HuH-7.5 (cell line): Measurements from ENCODE around the gene VGLL3.

Experiments
- DNase-seq: peaks from one replicate; pipeline ENCODE4 v3.0.0; 2011; ENCODE audit warnings: low spot score

The VGLL3 gene

GRCh38 chr3:86950717-86951116, 40.2 kb downstream of the VGLL3 start:
- no peak for DNase-seq

- no peak for DNase-seq
These were observed 41.1 kb downstream of the VGLL3 start for GRCh38 chr3:86949850-86950249.

GRCh38 chr3:86948822-86949221, 42.1 kb downstream of the VGLL3 start:
- DNase-seq, result no peak

- no peak for DNase-seq
These were observed 48.7 kb downstream of the VGLL3 start for GRCh38 chr3:86942206-86942605.

- DNase-seq, result no peak
These were observed 52.4 kb downstream of the VGLL3 start for GRCh38 chr3:86938416-86939105.

- no peak for DNase-seq
These were observed 53.6 kb downstream of the VGLL3 start for GRCh38 chr3:86937306-86937791.

- DNase-seq, result no peak
These were observed 56.1 kb downstream of the VGLL3 start for GRCh38 chr3:86934851-86935250.

- no peak for DNase-seq
These were observed 60.1 kb downstream of the VGLL3 start for GRCh38 chr3:86930831-86931230.

- DNase-seq, result no peak
These were observed 60.8 kb downstream of the VGLL3 start for GRCh38 chr3:86930181-86930580.

- DNase-seq, result no peak
These were observed 61.9 kb downstream of the VGLL3 start for GRCh38 chr3:86929046-86929445.

GRCh38 chr3:86923071-86923491, 67.9 kb downstream of the VGLL3 start:
- no peak for DNase-seq

- no peak for DNase-seq
These were observed 68.8 kb downstream of the VGLL3 start for GRCh38 chr3:86921971-86922680.

- no peak for DNase-seq
These were observed 76.3 kb downstream of the VGLL3 start for GRCh38 chr3:86914670-86915069.

- no peak for DNase-seq
These were observed 77.8 kb downstream of the VGLL3 start for GRCh38 chr3:86913160-86913559.

- DNase-seq, result no peak
These were observed 95.7 kb downstream of the VGLL3 start for GRCh38 chr3:86895202-86895601.

GRCh38 chr3:86890741-86891396, 100.1 kb downstream of the VGLL3 start:
- DNase-seq, result no peak
